ENCODE results near the gene ATXN3L.

ATXN3L gene

DNA sequence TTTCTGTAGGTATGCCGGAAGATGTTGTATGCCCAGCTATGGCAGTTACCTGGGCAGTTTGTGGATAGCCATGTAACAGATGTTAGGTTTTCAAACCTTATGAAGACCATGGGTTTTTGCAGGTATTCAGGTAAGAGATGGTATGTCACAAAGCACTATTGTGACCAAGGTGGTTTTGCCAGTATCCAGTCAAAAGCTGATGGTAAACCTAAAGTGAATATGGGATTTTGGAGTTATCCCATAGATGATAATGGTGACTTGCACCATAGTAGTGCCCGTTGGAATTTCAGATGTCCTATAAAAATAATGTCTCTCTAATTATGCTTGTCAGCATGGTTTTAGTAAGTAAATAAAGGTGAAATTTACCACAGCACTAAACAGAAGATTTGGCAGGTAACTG, at the start of gene ATXN3L:
ATXN3L (minus strand) TSS at position 101 of the 400 bp plus-strand sequence. CDS start 119 bp downstream, outside the sequence.
- TF ChIP-seq, protein P1, sequence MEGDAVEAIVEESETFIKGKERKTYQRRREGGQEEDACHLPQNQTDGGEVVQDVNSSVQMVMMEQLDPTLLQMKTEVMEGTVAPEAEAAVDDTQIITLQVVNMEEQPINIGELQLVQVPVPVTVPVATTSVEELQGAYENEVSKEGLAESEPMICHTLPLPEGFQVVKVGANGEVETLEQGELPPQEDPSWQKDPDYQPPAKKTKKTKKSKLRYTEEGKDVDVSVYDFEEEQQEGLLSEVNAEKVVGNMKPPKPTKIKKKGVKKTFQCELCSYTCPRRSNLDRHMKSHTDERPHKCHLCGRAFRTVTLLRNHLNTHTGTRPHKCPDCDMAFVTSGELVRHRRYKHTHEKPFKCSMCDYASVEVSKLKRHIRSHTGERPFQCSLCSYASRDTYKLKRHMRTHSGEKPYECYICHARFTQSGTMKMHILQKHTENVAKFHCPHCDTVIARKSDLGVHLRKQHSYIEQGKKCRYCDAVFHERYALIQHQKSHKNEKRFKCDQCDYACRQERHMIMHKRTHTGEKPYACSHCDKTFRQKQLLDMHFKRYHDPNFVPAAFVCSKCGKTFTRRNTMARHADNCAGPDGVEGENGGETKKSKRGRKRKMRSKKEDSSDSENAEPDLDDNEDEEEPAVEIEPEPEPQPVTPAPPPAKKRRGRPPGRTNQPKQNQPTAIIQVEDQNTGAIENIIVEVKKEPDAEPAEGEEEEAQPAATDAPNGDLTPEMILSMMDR (IDR thresholded peaks at IDR 0.05; ENCODE audit: borderline replicate concordance, control extremely low read depth, extremely low read depth, insufficient read depth, missing control alignments) = no peak
- DNase-seq (ENCODE audit: low spot score) = no peak
- in situ Hi-C loops (cut with MboI; ENCODE audit: low sequenced_read_pairs, unreplicated experiment) = no loop called here

- TF ChIP-seq, protein P1 (IDR thresholded peaks at IDR 0.05; ENCODE audit: borderline replicate concordance, control extremely low read depth, extremely low read depth, insufficient read depth, missing control alignments) = no peak
- no peak for DNase-seq (ENCODE audit: low spot score)
- in situ Hi-C loops (cut with MboI; ENCODE audit: low sequenced_read_pairs, unreplicated experiment) = no loop called here
Observed at GRCh38 chrX:13369256-13370030, 49.6 kb upstream of the ATXN3L start.

DNA sequence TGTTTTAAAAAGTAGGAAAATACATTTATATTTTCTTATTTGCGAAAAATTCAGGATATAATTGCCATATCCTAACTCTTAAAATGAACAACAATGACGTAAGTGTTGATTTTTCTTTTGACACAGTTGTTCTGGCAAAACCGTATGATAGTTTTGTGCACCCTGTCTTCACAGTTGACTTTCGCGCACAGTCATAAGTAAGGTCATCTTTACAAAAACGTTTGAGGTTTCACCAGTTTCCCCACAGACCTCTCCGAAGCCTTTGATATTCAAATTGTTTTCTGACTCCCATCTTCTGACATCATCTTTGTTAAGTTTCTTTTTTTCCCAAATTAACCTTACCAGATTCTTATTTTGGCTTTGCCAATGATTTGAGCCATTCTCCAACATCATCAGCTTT, 48.1 kb upstream of the ATXN3L start:
- in situ Hi-C loops (cut with MboI; ENCODE audit: low sequenced_read_pairs, unreplicated experiment) = no loop called here
- DNase-seq (ENCODE audit: low spot score) = no peak
- TF ChIP-seq, protein P1 (IDR thresholded peaks at IDR 0.05; ENCODE audit: borderline replicate concordance, control extremely low read depth, extremely low read depth, insufficient read depth, missing control alignments) = no peak

DNA sequence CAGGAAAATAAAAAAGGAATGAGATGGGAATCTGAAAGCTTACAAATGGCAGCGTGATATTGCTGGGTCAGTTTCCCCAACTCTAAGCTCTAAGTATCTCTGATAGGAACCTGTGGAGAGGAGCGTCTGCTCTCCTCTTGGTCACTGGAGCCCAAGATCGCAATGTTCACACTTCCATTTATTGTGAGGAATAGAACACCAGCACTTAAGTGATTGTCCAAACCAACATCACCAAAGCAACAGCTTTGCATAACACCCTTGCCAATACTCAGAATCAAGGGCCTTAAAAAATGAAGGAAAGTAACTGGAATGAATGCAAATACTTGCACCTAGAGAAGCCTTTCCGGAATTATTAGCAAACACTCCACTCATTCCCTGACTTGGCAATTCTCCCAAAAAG, 46.8 kb upstream of the ATXN3L start:
- TF ChIP-seq, protein P1 (IDR thresholded peaks at IDR 0.05; ENCODE audit: borderline replicate concordance, control extremely low read depth, extremely low read depth, insufficient read depth, missing control alignments) = no peak
- no peak for DNase-seq (ENCODE audit: low spot score)

GRCh38 chrX:13365161-13365560, 45.3 kb upstream of the ATXN3L start:
- in situ Hi-C loops (cut with MboI; ENCODE audit: low sequenced_read_pairs, unreplicated experiment) = no loop called here
- TF ChIP-seq, protein P1 (IDR thresholded peaks at IDR 0.05; ENCODE audit: borderline replicate concordance, control extremely low read depth, extremely low read depth, insufficient read depth, missing control alignments) = no peak

More for the DNA sequence above, 46.8 kb upstream of the ATXN3L start:
- in situ Hi-C loops (cut with MboI; ENCODE audit: low sequenced_read_pairs, unreplicated experiment) = no loop called here

GRCh38 chrX:13364230-13364857, 44.5 kb upstream of the ATXN3L start:
- in situ Hi-C loops (cut with MboI; ENCODE audit: low sequenced_read_pairs, unreplicated experiment) = no loop called here
- DNase-seq (ENCODE audit: low spot score) = no peak
- TF ChIP-seq, protein P1 (IDR thresholded peaks at IDR 0.05; ENCODE audit: borderline replicate concordance, control extremely low read depth, extremely low read depth, insufficient read depth, missing control alignments) = no peak

More at GRCh38 chrX:13365161-13365560, 45.3 kb upstream of the ATXN3L start:
- DNase-seq (ENCODE audit: low spot score) = no peak
